HL-60/S4 (cell line): Measurements from ENCODE around the gene AMMECR1L.
"Not testable (repeated sequence)": the region's sequence is repeated elsewhere in the genome, so short reads cannot be mapped to it uniquely, and the experiment has no call there.

Source experiments
- in situ Hi-C: fragments of 300-500 bp; cut with MboI; formaldehyde crosslinking; loops from 2 replicates; pipeline ENCODE4 v1.14.3; 2022; ENCODE audit warnings: low sequenced_read_pairs

The AMMECR1L gene

DNA sequence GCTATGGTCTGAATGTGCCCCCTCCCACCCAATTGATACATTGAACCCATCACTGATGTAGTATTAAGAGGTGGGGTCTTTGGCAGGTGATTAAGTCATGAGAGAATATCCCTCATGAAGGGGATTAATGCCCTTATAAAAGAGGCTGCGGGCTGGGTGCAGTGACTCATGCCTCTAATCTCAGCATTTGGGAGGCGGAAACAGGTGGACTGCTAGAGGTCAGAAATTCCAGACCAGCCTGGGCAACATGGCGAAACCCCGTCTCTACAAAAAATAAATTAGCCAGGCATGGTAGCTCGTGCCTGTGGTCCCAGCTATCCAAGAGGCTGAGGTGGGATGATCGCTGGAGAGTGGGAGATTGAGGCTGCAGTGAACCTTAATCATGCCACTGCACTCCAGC lies 42.1 kb downstream of the AMMECR1L start:
- in situ Hi-C loops: no loop called here

DNA sequence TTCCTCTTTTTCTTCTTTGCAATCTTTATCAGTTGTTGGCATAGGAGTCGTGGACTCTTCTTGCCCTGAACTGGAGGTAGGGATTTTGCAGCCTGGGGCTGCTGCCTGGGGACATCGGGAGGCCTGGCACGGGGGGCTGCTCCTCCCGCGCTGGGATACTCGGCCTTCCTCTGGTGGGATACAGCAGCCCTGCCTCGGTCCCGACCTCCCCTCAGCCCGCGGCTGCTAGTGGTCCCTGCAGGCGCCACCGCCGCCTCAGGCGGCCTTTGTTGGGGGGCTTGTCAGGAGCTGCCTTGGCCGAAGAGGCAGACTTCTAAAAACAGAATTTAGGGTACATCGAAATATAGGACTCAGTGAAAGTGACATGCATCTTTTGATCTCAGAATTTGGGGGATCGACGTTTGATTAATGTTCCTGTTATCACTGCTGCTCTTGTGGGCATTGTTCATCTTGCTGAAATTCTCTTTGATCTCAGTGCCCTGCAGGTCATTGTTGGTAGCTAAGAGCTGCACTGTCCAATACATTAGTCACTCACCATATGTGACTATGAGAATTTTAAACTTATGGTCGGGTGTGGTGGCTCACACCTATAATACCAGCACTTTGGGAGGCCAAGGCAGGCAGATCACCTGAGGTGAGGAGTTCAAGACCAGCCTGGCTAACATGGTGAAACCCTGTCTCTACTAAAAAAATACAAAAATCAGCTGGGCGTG lies 44.1 kb downstream of the AMMECR1L start:
- in situ Hi-C loops: no loop called here

DNA sequence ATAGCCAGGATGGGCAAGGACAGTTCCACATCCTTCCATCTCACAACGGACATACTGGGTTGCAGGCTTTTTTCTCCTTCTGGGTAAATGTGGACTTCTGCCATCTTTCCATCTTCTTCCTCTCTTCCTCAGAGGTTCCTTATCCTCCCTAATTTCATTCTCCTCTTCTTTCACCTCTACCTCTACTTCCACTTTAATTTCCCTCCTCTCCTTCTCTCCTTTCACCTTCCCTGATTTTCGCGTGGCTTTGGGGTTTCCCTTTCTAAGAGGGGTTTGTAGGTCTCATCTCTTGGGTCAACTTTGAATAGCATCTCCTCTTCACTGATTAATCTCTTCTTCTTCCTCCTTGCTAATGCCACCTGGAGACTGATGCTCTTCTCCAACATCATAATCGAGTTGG lies 44.9 kb downstream of the AMMECR1L start:
- in situ Hi-C loops: no loop called here

DNA sequence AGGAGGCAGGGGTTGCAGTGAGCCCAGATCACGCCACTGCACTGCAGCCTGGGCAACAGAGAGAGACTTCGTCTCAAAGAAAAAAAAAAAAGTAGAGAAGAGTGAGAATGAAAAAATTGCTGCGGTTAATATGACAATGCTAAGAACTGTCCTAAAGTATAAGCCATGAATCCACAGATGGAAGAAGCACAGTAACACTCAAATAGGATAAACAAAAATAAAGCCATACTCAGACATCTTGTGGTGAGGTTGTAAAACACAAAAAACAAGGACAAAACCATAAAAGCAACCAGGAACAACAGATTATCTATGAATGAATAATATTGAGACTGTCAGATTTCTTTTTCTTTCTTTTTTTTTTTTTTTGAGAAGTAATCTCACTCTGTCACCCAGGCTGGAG lies 50.8 kb downstream of the AMMECR1L start:
- in situ Hi-C loops: no loop called here

DNA sequence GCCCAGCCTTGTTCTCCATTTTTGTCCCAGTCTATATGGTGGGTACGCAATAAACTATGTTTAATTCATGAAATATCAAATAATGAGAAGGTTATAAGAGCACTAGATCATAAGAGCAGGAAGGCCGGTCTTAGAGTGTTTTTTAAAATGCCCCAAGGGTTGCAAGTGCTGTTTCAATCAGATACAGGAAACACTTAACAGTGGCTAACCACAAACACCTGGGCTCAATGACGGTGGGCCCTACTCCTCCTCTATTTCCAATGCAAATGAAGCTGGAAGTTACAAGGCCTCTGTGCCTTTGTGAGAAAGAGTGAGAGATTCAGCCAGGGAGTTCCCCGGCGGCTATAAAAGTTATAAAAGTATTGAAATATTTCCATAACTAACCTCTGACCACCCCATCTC lies 55.9 kb downstream of the AMMECR1L start:
- in situ Hi-C loops: no loop called here

DNA sequence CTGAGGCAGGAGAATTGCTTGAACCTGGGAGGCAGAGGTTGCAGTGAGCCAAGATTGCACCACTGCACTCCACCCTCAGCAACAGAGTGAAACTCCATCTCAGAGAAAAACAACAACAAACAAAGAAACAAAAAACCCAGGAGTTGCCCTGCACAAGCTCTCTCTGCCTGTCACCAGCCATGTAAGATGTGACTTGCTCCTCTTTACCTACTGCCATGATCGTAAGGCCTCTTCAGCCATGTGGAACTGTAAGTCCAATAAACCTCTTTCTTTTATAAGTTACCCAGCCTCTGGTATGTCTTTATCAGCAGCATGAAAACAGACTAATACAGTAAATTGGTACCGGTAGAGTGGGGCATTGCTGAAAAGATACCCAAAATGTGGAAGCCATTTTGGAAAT lies 59.0 kb downstream of the AMMECR1L start:
- in situ Hi-C loops: not testable (repeated sequence)

DNA sequence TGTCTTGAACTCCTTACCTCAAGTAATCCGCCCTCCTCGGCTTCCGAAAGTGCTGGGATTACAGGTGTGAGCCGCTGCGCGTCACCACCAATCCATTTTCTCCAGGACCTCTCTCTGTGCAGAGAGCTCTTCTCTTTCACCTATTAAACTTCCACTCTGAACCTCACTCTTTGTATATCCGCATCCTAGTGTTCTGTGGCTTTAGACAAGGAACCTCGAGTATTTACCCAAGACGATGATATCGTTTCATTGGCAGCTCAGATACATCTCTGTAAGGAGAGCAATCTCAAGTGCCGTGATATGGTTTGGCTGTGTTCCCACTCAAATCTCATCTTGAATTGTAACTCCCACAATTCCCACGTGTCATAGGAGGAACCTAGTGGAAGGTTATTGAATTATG lies 59.7 kb downstream of the AMMECR1L start:
- in situ Hi-C loops: no loop called here

DNA sequence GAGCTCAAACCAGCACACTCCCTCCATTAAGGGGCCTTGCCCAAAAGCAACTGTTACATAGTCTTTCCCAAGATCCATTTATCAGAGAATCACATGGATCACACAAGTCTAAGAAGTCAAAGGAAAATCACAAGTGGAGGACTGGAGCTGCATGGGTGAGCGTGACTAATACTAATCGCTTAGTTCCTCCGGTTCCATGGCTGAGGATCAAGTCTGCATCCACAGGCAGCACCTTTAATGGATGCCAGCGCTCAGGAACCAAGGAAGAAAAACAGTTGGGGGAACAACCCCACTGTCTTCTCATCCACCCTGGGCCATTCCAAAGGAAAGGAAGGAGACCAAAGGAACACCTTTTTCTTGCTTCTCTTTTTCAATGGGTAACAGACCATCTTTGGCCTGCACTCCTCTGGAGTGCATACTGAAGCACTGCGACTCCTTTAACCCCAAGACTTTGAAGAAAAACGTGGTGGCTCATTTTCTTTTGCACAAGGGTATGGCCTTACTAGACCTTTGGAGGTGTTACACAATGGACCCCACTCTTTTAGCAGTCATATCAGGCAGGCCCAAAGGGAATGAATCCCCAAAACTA lies 65.6 kb downstream of the AMMECR1L start:
- in situ Hi-C loops: no loop called here

DNA sequence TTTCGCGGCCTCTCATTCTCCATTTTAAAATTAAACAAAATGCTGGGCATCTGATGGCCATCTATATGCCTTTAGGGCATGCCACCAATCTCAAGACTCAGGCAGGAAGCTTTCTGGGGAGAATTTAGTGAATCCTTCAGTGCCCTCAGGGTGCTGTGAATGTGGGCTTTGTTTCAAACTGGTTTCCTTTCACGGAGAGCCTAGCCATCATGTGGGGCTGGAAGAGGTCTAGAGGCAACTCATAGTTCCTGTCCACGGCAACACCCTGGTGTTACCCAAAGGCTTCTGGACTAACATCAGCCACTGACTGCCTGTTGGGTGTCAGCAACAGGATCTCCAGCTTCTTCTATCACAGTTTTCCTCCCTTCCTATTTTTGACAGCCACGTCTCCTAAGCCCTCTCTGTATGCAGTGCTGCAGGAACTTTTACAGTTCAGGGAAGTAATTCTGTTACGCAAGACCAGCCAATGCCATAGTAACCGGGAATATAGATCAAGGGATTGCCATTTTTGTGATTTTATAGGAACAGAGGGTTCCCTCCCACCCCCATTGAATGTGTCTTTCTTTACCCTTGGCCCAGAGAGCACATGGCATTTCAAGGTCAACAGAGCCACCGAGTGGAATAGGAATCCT lies 66.8 kb downstream of the AMMECR1L start:
- in situ Hi-C loops: no loop called here

DNA sequence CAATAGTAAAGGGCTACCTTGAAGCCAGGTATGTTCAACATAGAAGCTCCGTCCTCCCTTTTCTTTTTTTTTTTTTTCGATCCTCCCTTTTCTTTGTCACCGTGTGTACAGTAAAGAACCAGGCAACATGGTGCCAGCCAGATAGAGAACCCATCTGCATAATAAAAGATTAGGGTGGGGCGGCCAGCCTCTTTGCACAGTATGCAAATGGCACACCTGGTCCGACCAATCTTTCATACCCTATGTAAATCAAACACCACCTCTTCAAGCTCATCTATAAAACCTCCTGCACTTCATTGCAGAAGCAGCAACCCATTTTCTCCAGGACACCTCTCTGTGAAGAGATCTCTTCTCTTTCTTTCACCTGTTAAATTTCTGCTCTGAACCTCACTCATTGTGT lies 67.5 kb downstream of the AMMECR1L start:
- in situ Hi-C loops: no loop called here

DNA sequence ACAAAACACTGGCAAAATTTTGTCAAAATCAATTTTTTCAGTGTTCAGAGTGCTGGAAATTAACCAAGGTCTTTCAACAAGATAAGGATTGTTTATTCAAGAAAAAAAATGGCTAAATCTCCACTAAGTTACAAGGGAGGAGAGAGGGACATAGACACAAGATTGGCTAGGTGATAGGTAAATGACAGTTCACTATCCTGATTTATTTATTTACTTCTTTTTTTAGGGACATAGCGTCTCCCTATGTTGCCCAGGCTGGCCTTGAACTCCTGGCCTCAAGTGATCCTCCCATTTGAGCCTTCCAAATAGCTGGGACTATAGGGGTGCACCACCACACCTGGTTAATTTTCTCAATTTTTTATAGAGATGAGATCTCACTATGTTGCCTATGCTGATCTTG lies 71.1 kb downstream of the AMMECR1L start:
- in situ Hi-C loops: no loop called here

DNA sequence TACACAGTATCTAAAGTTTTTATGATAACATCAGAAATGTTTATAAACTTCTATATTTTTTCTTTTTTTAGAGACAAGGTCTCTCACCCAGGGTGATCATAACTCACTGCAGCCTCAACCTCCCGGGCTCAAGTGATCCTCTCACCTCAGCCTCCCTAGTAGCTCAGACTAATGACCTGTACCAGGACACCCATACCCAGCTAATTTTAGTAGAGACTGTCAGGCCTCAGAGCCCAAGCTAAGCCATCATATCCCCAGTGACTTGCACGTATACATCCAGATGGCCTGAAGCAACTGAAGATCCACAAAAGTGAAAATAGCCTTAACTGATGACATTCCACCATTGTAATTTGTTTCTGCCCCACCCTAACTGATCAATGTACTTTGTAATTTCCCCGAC lies 73.3 kb downstream of the AMMECR1L start:
- in situ Hi-C loops: not testable (repeated sequence)
